ENCODE results near the gene NENF.

DNA sequence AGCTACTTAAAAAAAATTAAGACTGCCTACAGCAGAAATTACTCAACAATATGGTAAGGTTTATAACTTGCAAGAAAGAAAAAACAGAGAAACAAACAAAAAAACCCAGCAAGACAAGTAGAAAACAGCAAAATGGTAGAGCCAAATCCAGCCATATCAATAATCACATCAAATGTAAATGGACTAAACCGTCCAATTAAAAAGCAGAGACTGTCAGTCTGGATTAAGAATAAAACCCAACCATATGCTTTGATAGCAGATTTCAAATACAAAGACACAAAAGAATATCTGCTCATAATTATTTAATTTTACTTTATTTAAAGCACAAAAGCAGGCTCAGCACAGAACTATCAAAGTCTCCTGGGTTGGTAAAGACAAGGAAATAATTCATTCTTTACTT lies 35.5 kb upstream of the NENF start:
- TF ChIP-seq CTCF (IDR thresholded peaks at IDR 0.05; ENCODE audit: poor library complexity, severe bottlenecking), result no peak
- TF ChIP-seq POLR2AphosphoS5 (IDR thresholded peaks at IDR 0.05), result no peak
- TF ChIP-seq EZH2 (IDR thresholded peaks at IDR 0.05; ENCODE audit: borderline replicate concordance, insufficient read depth, low read length, poor library complexity, severe bottlenecking), result no peak
- TF ChIP-seq TAF1 (IDR thresholded peaks at IDR 0.05; ENCODE audit: low read depth), result no peak
- TF ChIP-seq MXI1 (conservative IDR thresholded peaks at IDR 0.05; ENCODE audit: poor library complexity, severe bottlenecking), result no peak
- TF ChIP-seq EP300 (conservative IDR thresholded peaks at IDR 0.05; ENCODE audit: poor library complexity, severe bottlenecking), result no peak
- no peak for TF ChIP-seq SMC3 (conservative IDR thresholded peaks at IDR 0.05; ENCODE audit: poor library complexity)
- TF ChIP-seq, protein P1, sequence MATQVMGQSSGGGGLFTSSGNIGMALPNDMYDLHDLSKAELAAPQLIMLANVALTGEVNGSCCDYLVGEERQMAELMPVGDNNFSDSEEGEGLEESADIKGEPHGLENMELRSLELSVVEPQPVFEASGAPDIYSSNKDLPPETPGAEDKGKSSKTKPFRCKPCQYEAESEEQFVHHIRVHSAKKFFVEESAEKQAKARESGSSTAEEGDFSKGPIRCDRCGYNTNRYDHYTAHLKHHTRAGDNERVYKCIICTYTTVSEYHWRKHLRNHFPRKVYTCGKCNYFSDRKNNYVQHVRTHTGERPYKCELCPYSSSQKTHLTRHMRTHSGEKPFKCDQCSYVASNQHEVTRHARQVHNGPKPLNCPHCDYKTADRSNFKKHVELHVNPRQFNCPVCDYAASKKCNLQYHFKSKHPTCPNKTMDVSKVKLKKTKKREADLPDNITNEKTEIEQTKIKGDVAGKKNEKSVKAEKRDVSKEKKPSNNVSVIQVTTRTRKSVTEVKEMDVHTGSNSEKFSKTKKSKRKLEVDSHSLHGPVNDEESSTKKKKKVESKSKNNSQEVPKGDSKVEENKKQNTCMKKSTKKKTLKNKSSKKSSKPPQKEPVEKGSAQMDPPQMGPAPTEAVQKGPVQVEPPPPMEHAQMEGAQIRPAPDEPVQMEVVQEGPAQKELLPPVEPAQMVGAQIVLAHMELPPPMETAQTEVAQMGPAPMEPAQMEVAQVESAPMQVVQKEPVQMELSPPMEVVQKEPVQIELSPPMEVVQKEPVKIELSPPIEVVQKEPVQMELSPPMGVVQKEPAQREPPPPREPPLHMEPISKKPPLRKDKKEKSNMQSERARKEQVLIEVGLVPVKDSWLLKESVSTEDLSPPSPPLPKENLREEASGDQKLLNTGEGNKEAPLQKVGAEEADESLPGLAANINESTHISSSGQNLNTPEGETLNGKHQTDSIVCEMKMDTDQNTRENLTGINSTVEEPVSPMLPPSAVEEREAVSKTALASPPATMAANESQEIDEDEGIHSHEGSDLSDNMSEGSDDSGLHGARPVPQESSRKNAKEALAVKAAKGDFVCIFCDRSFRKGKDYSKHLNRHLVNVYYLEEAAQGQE (IDR thresholded peaks at IDR 0.05; ENCODE audit: borderline replicate concordance), result no peak
- TF ChIP-seq RAD21 (conservative IDR thresholded peaks at IDR 0.05), result no peak

Measured in neural cell (in vitro differentiated cells).